AG10803 (cell line): ENCODE data around the gene MTA3.

Experiments used
- DNase-seq: peaks from one replicate; pipeline ENCODE4 v3.0.0; 2010; ENCODE audit warnings: low read depth
- H3K4me3 ChIP-seq: 2 replicates; pipeline ENCODE4 v1.5.1; 2011; ENCODE audit warnings: mild to moderate bottlenecking, low read length, control low read depth
- TF ChIP-seq, protein P1 (sequence below): conservative IDR thresholded peaks from 2 replicates; pipeline ENCODE4 v1.5.1; 2011; ENCODE audit warnings: mild to moderate bottlenecking, low read length, control low read depth, inconsistent platforms

The MTA3 gene

DNA sequence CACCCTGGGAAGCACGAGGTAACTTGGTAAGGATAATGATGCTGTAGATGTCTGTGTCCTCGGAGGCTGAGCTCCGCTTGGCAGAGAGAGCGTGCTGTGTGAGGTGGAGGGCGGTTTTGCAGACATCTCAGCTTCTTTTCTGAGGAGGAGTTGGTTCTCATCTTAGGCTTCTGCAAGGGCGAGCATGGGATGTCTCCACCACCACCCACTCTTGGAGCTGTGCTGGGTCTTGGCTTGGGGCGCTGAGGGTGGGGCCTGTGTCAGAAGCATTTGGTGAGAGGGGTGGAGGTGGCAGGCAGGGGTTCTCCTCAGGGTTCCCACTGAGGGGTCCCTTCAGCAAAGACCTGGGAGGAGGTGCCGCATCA lies 186.3 kb downstream of the MTA3 start:
- TF ChIP-seq, protein P1, sequence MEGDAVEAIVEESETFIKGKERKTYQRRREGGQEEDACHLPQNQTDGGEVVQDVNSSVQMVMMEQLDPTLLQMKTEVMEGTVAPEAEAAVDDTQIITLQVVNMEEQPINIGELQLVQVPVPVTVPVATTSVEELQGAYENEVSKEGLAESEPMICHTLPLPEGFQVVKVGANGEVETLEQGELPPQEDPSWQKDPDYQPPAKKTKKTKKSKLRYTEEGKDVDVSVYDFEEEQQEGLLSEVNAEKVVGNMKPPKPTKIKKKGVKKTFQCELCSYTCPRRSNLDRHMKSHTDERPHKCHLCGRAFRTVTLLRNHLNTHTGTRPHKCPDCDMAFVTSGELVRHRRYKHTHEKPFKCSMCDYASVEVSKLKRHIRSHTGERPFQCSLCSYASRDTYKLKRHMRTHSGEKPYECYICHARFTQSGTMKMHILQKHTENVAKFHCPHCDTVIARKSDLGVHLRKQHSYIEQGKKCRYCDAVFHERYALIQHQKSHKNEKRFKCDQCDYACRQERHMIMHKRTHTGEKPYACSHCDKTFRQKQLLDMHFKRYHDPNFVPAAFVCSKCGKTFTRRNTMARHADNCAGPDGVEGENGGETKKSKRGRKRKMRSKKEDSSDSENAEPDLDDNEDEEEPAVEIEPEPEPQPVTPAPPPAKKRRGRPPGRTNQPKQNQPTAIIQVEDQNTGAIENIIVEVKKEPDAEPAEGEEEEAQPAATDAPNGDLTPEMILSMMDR: no peak
- no peak for DNase-seq
- no peak overlapping the region for H3K4me3 ChIP-seq

DNA sequence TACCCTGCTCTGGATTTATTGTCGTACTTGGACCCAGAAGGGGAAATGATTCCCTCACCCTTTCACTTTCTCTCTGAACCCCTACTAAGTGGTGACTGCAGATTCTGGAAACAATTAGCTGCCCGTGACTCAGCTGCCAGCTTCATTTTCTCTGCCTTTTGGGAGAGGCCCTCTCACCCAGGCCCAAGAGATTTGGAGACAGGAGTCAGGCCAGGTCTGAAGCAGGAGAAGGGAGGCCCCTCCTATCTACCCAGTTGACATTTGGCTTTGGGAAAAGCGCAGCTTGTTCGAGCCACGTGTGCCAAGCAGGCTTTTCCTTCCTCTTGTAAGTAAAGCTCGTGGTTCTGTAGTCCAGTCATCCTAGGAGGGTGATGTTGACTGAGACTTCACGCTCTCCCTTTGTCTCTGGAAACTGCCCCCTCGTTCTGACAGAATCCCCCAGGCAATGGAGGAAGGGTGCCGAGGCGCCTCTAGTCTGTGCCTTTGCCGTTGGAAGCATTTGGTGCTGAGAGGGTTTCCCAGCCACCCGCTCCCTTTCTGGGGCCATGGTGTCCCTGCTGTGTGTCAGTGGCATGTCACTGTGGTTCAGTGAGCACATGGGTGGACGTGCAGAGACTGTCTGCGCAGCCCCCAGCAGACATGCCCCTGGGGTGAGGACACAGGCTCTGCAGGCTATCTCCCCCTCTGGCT lies 186.9 kb downstream of the MTA3 start:
- no peak overlapping the region for H3K4me3 ChIP-seq
- peak; percentile 51 for DNase-seq
- TF ChIP-seq, protein P1: no peak

DNA sequence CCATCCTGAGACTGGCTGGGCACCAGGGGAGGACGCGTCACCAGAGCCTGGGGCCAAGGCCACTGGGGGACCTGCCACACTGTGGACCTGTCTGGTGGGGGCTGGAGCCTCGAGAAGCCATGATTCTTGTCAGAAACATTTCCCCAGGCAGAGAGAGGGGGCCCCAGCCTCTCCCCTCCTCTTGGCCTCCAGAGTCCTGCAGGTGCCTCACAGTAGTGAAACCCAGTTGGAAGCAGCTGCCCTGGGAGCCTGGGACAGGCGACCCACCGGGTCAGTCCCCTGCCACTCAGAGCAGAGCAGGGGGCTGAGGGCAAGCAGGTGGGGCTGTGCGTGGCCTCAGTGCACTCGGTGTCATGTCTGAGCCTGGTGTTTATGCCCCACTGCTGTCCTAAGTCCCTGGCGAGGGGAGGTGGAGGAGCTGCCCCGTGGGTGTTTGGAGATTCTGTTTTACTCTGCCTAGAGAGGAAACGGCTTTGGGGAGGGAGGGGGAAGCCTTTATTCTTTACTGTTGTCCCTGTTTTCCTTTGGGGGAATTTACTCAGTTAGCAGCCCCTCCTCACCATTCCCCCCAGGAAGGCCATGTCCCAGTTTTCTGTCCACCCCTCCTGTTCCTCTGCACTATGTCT lies 187.8 kb downstream of the MTA3 start:
- no peak for DNase-seq
- TF ChIP-seq, protein P1: no peak
- no peak overlapping the region for H3K4me3 ChIP-seq

DNA sequence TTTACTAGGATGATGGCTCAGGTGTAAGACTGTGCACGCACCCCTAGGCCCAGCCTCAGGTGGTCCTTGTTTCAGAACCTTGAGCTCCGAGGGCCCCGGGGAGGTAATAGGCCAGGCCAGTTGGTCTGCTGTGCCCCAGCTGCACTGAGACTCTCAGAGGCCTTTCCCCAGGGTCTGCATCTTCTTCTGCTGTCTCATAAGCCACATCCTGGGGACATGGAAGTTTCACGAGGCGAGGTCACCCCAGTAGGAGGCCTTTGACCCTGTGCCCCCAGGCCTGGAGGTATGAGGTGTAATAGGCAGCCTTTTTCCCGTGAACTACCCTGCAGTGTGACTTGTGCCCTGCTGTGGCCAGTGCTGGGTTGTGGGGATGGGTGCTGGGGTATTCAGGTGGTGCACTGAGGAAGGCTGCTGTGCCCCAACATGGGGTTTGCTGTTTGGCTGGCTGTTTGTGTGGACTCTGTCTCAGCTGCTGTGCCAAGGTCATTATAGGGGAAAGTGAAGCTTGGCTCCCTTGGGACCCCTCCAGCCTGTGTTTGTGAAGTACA lies 188.6 kb downstream of the MTA3 start:
- H3K4me3 ChIP-seq: no peak overlapping the region
- DNase-seq: no peak
- TF ChIP-seq, protein P1: no peak

DNA sequence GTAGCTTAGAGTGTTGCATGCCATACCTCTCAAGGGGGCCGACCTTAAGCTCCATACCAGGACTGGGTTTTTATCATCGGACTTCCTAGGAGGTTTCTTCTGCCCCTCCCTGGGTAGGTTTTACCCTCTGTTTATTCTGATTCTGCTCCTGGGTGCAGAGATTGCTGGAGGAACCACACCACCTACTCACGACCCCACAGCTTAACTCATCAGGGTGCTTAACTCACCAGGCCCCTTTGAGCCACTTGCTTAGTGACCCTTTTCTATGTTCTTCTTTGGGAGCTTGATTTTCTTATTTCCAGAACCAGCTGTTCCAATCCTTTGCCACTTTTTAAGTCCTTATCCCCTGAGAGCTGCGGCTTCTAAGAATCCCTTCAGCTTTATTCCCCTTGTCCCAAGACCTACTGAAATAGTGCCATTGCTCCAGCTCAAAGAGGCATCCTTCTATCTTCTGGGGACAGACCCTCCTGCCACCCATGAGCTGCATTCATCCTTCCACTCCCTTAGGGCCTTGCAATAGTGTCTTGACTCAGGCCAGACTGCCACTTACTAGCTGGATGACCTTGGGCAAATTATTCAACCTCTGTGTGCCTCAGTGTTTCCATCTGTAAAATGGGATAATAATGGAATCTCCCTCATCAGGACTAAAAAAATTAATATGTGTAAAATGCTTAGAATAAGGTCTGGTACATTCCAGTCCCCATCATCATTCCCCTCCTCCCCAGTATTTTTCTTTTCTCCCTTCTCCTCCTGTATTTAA lies 189.7 kb downstream of the MTA3 start:
- H3K4me3 ChIP-seq: no peak overlapping the region
- DNase-seq: no peak
- TF ChIP-seq, protein P1: no peak

DNA sequence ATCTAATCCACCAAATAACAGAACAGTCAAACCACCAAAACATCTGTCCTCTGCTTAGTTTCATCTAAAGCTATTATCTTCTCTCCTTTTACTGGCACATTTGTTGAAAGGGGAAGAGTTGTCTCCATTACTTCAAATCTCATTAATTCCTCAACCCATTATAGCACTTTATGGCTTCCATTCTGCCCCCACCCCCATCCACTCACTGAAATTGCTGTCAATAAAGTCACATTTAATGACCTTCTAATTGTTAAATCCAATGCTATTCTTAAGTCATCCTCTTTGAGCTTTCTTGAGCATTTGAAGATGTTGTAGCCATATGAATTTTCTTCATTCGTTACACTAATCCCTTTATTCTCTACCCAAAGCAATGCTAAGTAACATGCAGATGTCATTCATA lies 190.3 kb downstream of the MTA3 start:
- DNase-seq: no peak
- TF ChIP-seq, protein P1: no peak
- no peak overlapping the region for H3K4me3 ChIP-seq
